ENCODE results near the gene MAP3K3.
A peak's percentile ranks its signal among the peaks of the same experiment; 100 is the strongest.

The MAP3K3 gene

DNA sequence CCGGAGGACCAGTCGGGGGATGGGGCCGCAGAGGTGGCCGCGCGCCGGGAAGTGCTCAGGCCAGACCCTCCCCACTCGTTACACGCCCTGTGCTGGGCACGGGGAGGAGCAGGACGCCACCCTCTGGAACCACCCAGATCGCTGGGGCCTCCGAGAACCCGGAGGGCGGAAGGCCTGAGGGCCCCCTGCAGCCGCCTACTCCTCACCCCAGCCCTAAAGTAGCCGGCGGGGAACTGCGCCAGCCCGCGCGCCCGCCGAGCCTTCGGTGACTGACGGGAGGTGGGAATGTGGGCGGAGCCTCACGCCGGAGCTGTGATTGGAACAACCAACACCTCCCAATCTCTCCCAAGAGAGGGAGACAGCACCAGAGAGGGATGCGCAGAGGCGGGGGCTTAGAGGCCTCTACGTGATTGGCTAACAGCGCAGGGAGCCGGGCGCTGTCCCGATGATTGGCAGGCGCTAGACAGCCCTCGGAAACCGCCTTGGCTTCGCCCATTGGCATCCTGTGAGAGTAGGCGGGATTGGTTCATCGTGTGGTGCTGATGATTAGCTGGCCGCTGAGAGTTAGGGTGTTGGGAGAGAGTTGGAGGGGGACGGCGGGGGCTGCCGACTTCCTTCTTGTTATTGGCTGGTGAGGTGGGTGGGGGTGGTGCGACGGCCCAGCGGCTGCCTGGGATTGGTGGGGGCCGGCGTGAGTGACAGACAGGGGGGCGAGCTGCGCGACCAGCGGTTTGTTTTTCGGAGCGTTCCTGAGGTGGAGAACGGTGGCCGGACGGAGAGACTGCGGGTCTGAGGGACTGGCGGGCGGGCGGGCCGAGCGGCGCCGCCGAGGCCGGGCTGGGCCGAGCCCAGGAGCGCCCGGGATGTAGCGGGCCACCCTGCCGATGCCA is at the start of gene MAP3K3:
Gene MAP3K3, plus strand, starts transcription at position 734 of the 890 bp plus-strand sequence. CDS start 343 bp downstream, outside the sequence.
- peak; percentile 97 for DNase-seq

DNA sequence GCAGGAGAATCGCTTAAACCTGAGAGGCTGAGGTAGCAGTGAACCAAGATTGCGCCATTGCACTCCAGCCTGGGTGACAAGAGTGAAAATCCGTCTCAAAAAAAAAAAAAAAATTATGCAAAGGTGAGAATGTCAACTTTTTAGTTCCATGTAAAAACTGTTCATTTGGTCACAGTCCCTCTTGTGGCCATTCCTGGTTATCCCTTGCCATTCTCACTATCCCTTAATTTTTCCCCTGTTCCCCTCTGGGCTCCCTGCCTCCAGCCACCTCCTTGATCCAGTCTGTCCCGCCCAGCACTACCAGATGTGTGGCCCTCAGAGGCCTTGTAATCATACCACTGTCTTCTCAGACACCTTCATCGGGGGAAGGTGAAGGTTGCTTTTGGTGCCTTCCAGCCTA is 48.6 kb upstream of the MAP3K3 start:
- DNase-seq = no peak

DNA sequence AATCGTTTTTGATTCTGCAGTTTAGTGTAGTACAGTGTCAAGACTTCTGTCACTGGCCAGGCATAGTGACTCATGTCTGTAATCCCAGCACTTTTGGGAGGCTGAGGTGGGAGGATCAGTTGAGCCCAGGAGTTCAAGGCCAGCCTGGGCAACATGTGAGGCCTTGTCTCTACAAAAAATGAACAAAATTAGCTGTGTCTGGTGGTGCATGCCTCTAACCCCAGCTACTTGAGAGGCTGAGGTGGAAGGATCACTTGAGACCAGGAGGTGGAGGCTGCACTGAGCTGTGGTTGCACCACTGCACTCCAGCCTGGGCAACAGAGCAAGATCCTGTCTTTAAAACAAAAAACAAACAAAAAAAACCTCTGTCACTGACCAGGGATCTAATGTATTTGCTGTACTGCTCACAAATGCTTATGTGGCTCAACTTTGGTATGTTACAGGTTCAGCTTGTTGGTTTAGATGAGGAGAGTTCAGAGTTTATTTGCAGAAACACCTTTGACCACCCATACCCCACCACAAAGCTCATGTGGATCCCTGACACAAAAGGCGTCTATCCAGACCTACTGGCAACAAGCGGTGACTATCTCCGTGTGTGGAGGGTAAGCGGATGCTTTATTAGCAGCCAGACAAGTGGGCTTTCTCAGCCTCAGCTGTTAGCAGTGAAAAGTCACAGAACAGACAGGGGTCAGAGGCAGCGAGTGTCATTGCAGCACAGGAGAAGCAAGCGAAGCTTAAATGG is 44.0 kb upstream of the MAP3K3 start:
- DNase-seq = no peak

DNA sequence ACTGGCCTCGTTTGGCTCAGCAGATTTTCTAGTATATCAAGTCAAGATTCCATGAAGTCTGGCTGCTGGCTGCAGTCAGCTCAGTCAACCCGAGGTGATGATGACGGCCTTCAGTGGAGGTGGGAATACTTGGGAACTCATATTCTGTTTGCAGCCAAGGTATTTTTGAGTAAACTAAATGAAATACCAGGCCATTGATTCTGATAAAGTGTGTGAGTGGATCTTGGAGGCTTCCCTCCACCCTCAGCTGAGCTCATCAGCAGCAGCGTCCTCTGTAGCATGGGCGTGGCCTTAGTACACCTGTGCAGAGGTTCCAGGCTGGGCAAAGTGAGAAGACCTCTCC is 43.5 kb upstream of the MAP3K3 start:
- DNase-seq = no peak

DNA sequence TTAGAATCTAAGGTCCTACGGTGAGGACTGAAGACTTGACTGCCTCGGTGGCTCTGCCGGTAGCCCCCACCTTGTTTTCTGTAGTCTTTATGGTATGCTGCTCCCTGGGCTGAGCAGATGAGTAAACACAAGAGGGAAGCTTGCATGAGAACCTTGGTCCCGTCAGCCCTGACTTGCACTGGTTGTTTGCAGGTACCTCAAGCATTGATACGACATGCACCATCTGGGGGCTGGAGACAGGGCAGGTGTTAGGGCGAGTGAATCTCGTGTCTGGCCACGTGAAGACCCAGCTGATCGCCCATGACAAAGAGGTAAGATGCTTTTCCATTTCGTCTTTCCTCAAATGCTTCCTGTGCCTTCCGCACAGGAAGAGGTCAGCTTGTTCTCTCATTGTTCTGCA is 42.6 kb upstream of the MAP3K3 start:
- no peak for DNase-seq

DNA sequence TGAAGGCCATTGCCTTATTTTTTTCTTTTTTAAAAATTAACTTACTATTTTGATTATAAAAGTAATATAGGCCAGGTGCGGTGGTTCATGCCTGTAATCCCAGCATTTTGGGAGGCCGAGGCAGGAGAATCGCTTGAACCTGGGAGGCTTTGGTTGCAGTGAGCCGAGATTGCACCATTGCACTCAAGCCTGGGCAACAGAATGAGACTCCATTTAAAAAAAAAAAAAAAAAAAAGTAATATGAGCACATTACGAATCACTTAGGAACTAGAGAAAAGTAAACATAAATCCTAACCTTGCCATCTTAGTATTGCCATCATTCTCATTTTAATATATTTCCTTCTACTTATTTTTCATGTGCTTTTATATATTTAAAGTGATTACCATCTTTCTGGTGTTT is 34.4 kb upstream of the MAP3K3 start:
- DNase-seq = no peak

DNA sequence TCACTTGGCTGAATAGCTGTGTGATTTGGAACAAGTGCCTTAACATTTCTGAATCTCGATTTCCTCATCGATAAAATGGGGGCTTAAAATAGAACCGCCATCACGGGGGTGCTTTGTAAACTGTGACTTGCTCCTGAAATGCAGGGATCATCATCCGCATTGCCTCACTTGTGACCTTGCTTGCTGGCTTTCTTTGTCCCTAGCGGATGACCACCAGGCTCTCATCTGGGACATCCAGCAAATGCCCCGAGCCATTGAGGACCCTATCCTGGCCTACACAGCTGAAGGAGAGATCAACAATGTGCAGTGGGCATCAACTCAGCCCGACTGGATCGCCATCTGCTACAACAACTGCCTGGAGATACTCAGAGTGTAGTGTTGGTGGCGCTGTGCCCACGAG is 33.4 kb upstream of the MAP3K3 start:
- DNase-seq = no peak

DNA sequence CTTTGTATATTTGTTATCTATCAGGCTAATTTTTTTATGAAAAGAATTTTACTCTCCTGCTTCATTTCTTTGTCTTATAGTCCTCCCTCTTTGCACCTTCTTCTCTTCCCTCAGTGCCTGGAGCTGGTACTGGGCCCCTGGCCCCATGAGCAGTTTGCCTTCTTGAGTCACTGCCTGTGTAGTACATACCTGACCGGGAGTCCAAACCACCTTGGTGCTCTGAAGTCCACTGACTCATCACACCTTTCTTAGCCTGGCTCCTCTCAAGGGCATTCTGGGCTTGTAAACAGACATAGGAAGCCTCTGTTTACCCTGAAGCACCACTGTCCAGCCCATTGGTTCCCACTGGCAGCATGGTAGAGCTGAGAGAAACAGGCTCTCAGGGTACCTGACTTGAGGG is 32.6 kb upstream of the MAP3K3 start:
- DNase-seq = no peak

DNA sequence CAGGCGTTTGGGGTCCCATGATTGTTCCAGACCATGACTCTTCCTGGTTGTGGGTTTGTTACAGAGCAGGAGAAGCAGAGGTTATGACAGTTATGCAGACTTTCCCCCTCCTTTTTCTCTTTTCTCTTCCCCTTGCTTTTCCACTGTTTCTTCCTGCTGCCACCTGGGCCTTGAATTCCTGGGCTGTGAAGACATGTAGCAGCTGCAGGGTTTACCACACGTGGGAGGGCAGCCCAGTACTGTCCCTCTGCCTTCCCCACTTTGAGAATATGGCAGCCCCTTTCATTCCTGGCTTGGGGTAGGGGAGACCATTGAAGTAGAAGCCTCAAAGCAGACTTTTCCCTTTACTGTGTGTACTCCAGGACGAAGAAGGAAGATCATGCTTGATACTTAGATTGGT is 29.4 kb upstream of the MAP3K3 start:
- DNase-seq = no peak

DNA sequence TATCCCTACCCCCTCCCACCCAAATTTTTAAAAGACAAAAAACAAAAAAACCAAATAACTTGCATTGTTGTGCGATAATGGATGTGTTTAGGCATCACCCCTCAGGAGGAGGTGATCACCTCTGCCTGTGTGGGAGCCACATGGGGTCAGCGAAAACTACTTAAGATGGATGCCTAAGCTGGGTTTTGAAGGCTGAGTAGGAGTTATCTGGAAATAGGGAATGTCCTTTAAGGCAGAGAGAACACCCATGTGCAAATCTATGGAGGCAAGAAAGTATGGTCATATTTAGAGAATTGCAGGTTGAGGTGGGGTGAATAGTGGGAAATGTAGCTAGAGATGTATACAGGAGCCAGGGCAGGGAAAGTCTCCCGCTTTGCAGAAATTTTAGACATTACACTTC is 27.1 kb upstream of the MAP3K3 start:
- no peak for DNase-seq

DNA sequence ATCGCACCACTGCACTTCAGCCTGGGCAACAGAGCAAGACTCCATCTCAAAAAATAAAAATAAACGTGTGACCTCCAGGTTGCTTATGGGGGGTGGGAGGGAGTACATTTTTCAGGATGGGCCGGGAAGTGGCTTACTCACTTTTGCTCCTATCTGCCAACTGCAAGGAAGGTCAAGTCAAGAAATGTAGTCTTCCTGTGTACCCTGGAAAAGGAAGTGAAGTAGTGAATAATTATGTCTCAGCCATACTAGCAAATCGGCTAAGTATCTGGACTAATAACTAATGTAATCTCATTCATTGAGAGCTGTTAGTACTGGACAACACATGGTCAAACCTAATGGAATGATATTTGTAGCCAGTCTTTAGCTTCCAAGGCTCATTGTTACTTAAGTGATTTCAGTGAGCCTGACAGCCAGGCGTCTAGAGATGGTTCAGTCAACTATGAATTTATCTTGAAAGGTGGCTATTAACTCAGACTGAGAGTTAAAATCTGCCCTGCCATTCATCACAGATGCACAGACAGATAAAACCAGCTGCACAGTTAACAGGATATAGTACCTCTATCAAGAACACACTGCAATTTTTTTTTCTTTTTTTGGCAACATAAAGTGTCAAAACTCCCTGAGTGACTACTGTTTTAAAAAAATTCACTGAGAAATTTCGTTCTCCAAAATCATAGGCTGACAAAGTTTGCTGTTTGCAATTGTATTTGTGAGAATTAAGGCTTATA is 25.2 kb upstream of the MAP3K3 start:
- DNase-seq = no peak

DNA sequence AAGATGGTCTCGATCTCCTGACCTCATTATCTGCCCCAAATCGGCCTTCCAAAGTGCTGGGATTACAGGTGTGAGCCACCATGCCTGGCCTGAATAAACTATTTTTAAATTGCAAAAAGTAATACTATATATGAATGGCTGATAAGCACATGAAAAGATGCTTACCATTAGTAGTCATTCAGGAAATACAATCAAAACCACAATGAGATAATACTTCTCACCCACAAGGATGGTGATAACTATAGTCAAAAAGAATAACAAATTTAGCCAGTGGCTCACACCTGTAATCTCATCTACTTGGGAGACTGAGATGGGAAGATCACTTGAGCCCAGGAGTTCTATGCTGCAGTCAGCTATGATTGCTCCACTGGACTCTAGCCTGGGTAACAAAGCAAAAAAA is 23.9 kb upstream of the MAP3K3 start:
- no peak for DNase-seq

DNA sequence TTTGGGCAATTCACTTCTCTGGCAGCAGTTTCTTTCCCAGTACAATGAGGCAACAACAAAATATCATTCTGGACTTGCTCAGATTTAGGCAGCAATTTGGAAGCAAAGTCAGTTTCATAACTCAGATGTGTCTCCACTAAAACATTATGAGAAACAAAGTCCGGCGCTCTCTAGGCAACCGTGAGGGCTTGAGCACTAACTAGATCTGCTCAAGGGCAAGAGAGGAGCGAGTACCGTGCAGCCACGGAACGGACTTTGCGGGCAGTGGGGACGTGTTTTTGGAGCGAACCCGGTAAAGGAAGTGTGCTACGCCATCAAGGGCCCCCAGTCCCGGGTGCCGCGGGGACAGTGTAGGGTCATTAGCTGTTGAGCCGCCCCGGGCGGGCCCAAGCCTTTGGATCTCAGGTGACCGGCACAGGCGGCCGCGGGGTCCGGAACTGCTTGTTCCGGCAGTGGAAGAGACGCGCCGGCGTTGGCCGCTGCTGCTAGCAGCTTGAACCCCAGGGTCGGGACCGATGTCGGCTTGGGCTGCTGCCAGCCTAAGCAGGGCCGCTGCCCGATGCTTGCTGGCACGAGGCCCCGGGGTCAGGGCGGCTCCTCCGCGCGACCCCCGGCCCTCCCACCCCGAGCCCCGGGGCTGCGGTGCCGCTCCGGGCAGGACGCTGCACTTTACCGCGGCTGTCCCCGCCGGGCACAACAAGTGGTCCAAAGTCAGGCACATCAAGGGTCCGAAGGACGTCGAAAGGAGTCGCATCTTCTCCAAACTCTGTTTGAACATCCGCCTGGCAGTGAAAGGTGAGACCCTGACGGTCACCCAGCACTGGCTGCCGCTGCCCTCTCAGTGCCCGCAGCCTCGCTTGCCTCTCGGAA is 21.4 kb upstream of the MAP3K3 start, which contains the start of gene TACO1:
Gene TACO1, plus strand, starts transcription at position 327 of the 870 bp plus-strand sequence. Its CDS starts 189 bp downstream, at position 516.
- peak; percentile 75 for DNase-seq

DNA sequence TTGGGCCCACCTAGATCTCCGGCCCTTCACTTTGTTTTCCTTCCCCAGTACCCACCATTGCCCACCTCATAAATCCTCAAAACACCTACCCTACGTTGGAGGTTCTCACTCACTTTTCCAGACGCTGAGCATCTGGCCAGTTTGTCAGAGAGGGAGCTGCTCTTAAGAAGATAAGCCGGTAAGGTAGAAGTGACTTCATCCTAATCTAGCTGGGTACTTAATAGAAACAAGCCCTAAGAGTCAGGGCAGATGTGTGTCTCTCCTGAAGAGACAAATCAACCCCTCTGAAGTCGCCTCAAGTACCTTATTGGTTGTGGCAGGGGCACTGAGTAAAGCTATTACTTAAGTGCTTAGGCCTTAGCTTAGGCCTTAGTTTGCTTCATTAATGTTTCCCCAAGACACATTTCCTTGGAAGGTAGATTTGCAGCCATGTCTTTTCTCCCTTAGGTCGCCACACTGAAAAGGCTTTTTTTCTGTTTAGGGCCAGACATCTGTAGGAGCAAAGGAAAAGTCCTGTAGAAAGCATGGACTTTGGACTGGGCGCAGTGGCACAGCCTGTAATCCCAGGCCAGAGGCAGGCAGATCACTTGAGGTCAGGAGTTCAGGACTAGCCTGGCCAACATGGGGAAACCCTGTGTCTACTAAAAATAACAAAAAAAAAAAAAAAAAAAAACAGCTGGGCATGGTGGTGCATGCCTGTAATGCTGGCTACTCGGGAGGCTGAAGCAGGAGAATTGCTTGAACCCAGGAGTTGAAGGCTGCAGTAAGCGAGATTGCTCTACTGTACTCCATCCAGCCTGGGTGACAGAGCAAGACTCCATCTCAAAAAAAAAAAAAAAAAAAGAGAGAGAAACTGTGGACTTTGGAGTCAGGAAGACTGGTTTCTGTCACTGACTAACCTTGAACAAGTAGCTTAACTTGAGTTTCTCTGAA is 20.5 kb upstream of the MAP3K3 start:
- DNase-seq = no peak

DNA sequence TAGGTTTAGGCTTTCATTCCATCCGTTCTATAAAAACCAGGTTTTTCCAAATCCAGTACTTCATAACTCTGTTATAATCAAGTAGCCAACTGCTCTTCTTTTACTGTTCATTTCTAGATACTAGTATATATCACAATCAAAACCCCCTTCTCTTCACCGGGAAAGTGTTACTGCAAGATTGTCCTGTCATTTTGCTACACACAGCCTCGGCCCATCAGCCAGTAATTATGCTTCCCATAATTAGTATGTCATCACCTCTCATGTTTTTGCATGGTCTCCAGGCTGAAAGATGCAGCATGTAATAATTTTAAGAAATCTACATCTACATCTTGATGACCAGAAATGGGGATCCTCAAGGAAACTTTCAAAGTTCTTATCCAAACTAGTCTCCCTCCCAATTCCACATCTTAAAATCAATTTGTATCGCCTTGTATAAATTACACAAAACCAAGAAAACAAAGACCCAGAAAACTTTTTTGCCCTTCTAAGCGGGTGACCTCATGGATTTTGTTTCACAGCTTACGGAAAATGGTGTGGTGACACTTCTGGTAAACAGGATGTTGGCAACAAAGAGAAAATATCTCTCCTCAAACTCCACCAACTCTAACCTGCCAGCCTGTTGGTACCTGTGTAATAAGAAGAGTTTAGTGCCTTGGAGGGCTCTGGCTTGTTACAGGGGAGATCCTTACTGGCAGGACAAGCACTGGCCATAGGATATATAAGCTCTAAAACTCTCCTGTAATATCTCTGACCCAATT is 12.2 kb upstream of the MAP3K3 start:
- peak; percentile 12 for DNase-seq

DNA sequence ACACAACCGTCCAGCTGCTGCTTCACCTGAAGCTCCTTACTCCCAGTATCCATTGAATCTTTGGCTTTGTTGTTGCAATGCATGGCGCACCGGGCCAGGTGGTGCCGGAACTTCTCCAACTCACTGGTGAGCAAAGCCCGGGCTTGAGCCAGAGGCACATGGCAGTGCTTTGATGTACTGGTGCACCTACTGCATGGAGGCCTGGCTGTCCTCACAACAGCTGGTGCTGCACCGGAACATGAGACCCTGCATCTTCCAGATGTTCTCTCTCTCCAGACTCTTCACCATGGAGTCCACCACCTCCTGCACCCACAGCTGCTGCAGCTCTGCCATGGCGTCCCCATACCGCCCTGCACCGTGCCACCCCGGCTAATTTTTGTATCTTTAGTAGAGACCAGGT is 11.4 kb upstream of the MAP3K3 start:
- no peak for DNase-seq

DNA sequence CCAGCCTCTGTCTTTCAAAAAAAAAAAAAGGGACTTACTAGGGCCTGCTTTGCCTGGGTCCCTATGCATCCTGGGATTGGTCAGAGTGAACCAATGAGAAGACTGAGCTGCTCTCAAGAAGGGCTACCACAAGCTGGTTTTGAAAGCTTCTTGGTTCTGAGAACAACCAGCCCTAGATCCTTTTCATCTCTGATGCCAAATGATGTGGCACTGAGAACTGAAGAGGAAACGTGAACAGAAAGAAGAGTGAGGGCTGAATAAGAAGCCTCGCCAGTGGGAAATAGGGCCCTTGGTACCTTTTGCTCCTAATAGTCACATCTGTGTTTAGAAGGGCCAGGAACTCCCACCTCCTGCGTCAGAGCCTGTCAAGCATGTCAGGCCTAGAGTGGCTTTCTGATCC is 10.9 kb upstream of the MAP3K3 start:
- no peak for DNase-seq

DNA sequence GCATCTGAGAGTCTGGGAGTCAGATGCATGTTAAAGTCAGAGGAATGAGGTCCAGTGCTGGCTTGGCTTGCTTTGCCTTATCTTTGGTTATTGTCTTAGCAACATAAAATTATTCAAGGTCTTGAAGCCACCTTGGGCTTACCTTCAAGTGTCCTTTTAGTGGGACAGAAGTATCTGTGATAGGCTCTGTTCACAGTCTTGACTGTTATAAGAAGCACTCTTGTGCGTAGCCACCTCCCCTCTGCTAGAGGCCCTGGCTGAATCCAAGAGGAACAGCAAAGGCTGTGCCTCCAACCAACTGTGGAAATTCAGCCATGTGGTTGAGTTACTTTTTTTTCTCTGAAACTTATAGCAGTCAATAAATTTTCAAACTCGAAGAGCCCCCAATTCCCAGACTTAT is 8.6 kb upstream of the MAP3K3 start:
- no peak for DNase-seq

DNA sequence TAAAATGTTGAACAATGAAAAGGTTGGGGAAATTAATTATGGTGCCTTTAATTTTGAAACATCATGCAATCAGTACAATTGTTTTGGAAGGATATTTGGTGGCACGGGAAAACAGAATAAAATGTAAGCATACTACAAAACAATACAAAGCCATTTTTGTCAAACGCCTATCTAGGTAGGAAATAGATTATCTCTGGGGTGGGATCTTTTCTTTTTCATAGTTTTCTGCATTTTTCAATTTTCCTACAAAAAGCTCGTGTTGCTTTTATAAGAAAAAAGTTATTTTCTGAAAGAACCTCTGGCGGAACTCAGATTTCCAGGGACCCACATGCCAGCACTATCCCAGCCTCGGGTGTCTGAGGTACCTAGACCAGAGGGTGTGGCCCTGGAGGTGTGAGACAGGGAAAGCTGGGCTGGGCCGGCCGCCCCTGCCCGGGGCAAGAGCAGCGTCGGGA is 961 bp upstream of the MAP3K3 start:
- DNase-seq = no peak

All from activated gamma-delta T cell treated with Interleukin-2 at 50 U/mL for 16 hours (primary cell).